Left ventricle myocardium inferior (tissue), 1 donor: ENCODE measurements around the gene TMTC1. TPM values are rescaled to one million over a fixed set of nuclear protein-coding genes. Genes with fewer than 3 reads are reported as not detected.

Source experiments
- DNase-seq: peaks from one replicate; pipeline ENCODE4 v3.0.0-alpha.2; 2020
- H3K27ac ChIP-seq: fragments of 200-600 bp; replicated peaks from 2 replicates; pipeline ENCODE4 v1.8.0; 2021
- H3K27me3 ChIP-seq: fragments of 200-600 bp; 2 replicates; pipeline ENCODE4 v1.8.0; 2021; ENCODE audit warnings: low read depth
- H3K36me3 ChIP-seq: fragments of 200-600 bp; 2 replicates; pipeline ENCODE4 v1.8.0; 2021
- H3K4me1 ChIP-seq: fragments of 200-600 bp; 2 replicates; pipeline ENCODE4 v1.8.0; 2021
- H3K4me3 ChIP-seq: fragments of 200-600 bp; 2 replicates; pipeline ENCODE4 v1.8.0; 2021; ENCODE audit warnings: mild to moderate bottlenecking, moderate library complexity
- H3K9me3 ChIP-seq: fragments of 200-600 bp; replicated peaks from 2 replicates; pipeline ENCODE4 v1.8.0; 2021
- CTCF ChIP-seq: fragments of 200-600 bp; IDR thresholded peaks from 2 replicates; pipeline ENCODE4 v1.8.0; 2021; ENCODE audit warnings: antibody characterized with exemption, mild to moderate bottlenecking, borderline replicate concordance
- intact Hi-C: fragments of 100-400 bp; cut with micrococcal nuclease; formaldehyde crosslinking; loops from one replicate; pipeline ENCODE4 v1.11.0; 2022
- total RNA-seq: library from RNA; stranded (reverse); fragmentation: NEBNext Ultra II Directional; extraction: Animal tissue kit (Norgen Biotek cat#: 25700); gene quantifications from one replicate; pipeline ENCODE4 v1.2.1, GENCODE V29; 2021
- donor health status: DM: no; HTN: yes; CAD: no; lungs with severe emphysema.

Gene TMTC1
- total RNA-seq, 1 donor from 2014 or later, result 38.4 TPM

- no peak for DNase-seq
- Histone ChIP-seq H3K27ac (peak overlapping the region; percentile 94), H3K4me3 (peak overlapping the region; percentile 94), H3K4me1 (peaks cover 65% of the 10 kb centered on the region), H3K36me3 (peaks cover 8% of the 10 kb centered on the region), H3K9me3 (peaks cover 9% of the 10 kb centered on the region), H3K27me3 (no peaks in the 10 kb centered on the region)
- intact Hi-C loops, result no loop called here
- TF ChIP-seq CTCF, result no peak
Measured at GRCh38 chr12:29782285-29782870, 1.4 kb downstream of the TMTC1 start.

GRCh38 chr12:29781705-29782266 lies 2.0 kb downstream of the TMTC1 start:
- H3K27ac ChIP-seq, result peak overlapping the region; percentile 94
- no peaks in the 10 kb centered on the region for H3K27me3 ChIP-seq
- intact Hi-C loops, result no loop called here
- no peak for TF ChIP-seq CTCF
- H3K36me3 ChIP-seq, result peaks cover 8% of the 10 kb centered on the region
- no peak for DNase-seq
- peak overlapping the region; percentile 94 for H3K4me3 ChIP-seq
- H3K4me1 ChIP-seq, result peaks cover 65% of the 10 kb centered on the region
- peaks cover 9% of the 10 kb centered on the region for H3K9me3 ChIP-seq

- H3K4me3 ChIP-seq, result peak overlapping the region; percentile 94
- H3K27ac ChIP-seq, result peak overlapping the region; percentile 94
- no peak for TF ChIP-seq CTCF
Measured at GRCh38 chr12:29781188-29781587, 2.6 kb downstream of the TMTC1 start.

GRCh38 chr12:29780084-29780483 lies 3.7 kb downstream of the TMTC1 start:
- Histone ChIP-seq H3K4me3 (peak overlapping the region; percentile 94), H3K4me1 (peaks cover 65% of the 10 kb centered on the region)

More at GRCh38 chr12:29781188-29781587, 2.6 kb downstream of the TMTC1 start:
- Histone ChIP-seq H3K36me3 (peaks cover 8% of the 10 kb centered on the region), H3K27me3 (no peaks in the 10 kb centered on the region), H3K9me3 (peaks cover 9% of the 10 kb centered on the region), H3K4me1 (peaks cover 65% of the 10 kb centered on the region)
- no peak for DNase-seq
- intact Hi-C loops, result no loop called here

GRCh38 chr12:29778531-29778930 lies 5.2 kb downstream of the TMTC1 start:
- DNase-seq, result no peak
- intact Hi-C loops, result no loop called here
- Histone ChIP-seq H3K27me3 (no peaks in the 10 kb centered on the region), H3K4me3 (no peak overlapping the region), H3K27ac (no peak overlapping the region), H3K36me3 (peaks cover 14% of the 10 kb centered on the region), H3K9me3 (peaks cover 15% of the 10 kb centered on the region), H3K4me1 (peaks cover 67% of the 10 kb centered on the region)
- TF ChIP-seq CTCF, result no peak

More at GRCh38 chr12:29780084-29780483, 3.7 kb downstream of the TMTC1 start:
- no peaks in the 10 kb centered on the region for H3K27me3 ChIP-seq
- peaks cover 14% of the 10 kb centered on the region for H3K36me3 ChIP-seq
- no peak overlapping the region for H3K27ac ChIP-seq
- no peak for TF ChIP-seq CTCF
- DNase-seq, result no peak
- peaks cover 15% of the 10 kb centered on the region for H3K9me3 ChIP-seq
- intact Hi-C loops, result no loop called here
